SU-DHL-6 (cell line): ENCODE results near the gene ARHGEF16.

Experiments
- CTCF ChIP-seq: fragments of 200-600 bp; sonication (generic); IDR thresholded peaks from one replicate; pipeline ENCODE4 v1.5.1; 2017; ENCODE audit warnings: antibody characterized with exemption, mild to moderate bottlenecking, low read length, moderate library complexity; ENCODE audit not compliant: insufficient read depth, poor library complexity, severe bottlenecking
- EZH2phosphoT487 ChIP-seq: fragments of 200-600 bp; sonication (generic), shearing (Covaris generic); conservative IDR thresholded peaks from 2 replicates; pipeline ENCODE4 v1.6.1; 2018; ENCODE audit warnings: mild to moderate bottlenecking, antibody characterized with exemption, low read length, moderate library complexity, mixed read lengths

GRCh38 chr1:3494321-3495308, 40.1 kb downstream of the ARHGEF16 start:
- TF ChIP-seq CTCF (no peak), EZH2phosphoT487 (no peak)
